Measurements from ENCODE around the gene GFER.

Gene GFER

DNA sequence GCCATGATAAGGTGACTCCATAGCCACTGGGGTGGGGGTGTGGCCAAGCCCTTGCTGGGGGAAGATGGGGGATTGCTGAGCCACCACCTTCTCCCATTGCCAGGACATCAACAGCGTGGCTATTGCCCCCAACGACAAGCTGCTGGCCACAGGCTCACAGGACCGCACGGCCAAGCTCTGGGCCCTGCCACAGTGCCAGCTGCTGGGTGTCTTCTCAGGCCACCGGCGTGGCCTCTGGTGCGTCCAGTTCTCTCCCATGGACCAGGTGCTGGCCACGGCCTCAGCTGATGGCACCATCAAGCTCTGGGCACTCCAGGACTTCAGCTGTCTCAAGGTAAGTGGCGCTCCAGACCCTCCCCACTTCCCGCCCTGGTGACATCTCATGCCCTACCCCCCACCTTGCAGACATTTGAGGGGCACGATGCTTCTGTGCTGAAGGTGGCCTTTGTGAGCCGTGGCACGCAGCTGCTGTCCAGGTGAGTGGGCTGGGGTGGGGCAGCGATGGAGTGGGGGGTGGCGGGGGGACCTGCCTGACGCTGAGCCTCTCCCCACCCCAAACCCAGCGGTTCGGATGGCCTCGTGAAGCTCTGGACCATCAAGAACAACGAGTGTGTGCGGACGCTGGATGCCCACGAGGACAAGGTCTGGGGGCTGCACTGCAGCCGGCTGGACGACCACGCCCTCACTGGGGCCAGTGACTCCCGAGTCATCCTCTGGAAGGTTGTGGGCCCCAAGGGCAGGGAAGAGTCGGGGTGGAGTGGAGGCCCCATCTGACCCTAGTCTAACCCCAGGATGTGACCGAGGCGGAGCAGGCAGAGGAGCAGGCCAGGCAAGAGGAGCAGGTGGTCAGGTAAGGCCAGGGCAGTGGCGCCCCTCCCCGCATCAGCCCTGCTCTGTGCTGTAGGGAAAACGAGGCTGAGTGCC is 6.8 kb upstream of the GFER start:
- POLR2A ChIA-PET: interaction anchor here (0.6 to 10.1 kb wide), 4 partner anchors 12 to 1337 kb away, joined by 3 to 76 read pairs (median 4); partner anchors contain the start of genes RPS2 and TRAF7
- no peaks in the 10 kb centered on the region for H3K4me1 ChIP-seq (ENCODE audit: control insufficient read depth, insufficient read depth, low read length)
- H3K4me3 ChIP-seq (ENCODE audit: low read depth, low read length): no peak overlapping the region
- H3K36me3 ChIP-seq (ENCODE audit: control insufficient read depth in 2 of 2, insufficient read depth in 1 of 2, low read length in 2 of 2): peaks cover 0 to 59% of the 10 kb centered on the region in 2 experiments; a peak in 1 of 3 replicates
- CTCF ChIA-PET: interaction anchor here (0.6 kb wide), 1 partner anchor 164 kb away, joined by 3 read pairs; no protein-coding TSS in a partner anchor
- TF ChIP-seq ZNF621 (tag by site-specific recombination; IDR thresholded peaks at IDR 0.05): no peak
- TF ChIP-seq PRDM1 (tag by site-specific recombination; IDR thresholded peaks at IDR 0.05): no peak
- TF ChIP-seq REPIN1 (tag by site-specific recombination; IDR thresholded peaks at IDR 0.05; ENCODE audit: low read depth): no peak
- no peak for TF ChIP-seq ZNF707 (tag by site-specific recombination; IDR thresholded peaks at IDR 0.05)
- TF ChIP-seq ZBTB8A (tag by site-specific recombination; IDR thresholded peaks at IDR 0.05): no peak
- no peak for TF ChIP-seq ZNF521 (tag by site-specific recombination; IDR thresholded peaks at IDR 0.05)
- no peak for TF ChIP-seq ZNF133 (tag by site-specific recombination; IDR thresholded peaks at IDR 0.05)
- H3K9me3 ChIP-seq (ENCODE audit: control insufficient read depth, insufficient read depth, low read depth, low read length): no peaks in the 10 kb centered on the region
- H3K27ac ChIP-seq (ENCODE audit: extremely low read depth, low read depth, low read length): no peak overlapping the region

GRCh38 chr16:1977875-1978268 is 6.1 kb upstream of the GFER start:
- TF ChIP-seq, protein P1, sequence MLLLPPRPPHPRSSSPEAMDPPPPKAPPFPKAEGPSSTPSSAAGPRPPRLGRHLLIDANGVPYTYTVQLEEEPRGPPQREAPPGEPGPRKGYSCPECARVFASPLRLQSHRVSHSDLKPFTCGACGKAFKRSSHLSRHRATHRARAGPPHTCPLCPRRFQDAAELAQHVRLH (tag by site-specific recombination; IDR thresholded peaks at IDR 0.05): no peak
- TF ChIP-seq ZNF610 (tag by site-specific recombination; IDR thresholded peaks at IDR 0.05; ENCODE audit: borderline replicate concordance): no peak
- no peak for TF ChIP-seq ZSCAN4 (tag by site-specific recombination; IDR thresholded peaks at IDR 0.05)
- TF ChIP-seq ZNF214 (tag by site-specific recombination; IDR thresholded peaks at IDR 0.05; ENCODE audit: borderline replicate concordance): no peak
- no peak for TF ChIP-seq ZNF423 (tag by site-specific recombination; IDR thresholded peaks at IDR 0.05)
- TF ChIP-seq ZNF658 (tag by site-specific recombination; IDR thresholded peaks at IDR 0.05): no peak
- no peak for TF ChIP-seq ZNF560 (tag by site-specific recombination; IDR thresholded peaks at IDR 0.05; ENCODE audit: borderline replicate concordance)
- TF ChIP-seq YY2 (tag by site-specific recombination; IDR thresholded peaks at IDR 0.05): no peak
- no peak for TF ChIP-seq ZNF768 (tag by site-specific recombination; IDR thresholded peaks at IDR 0.05)
- no peak for TF ChIP-seq ZNF274 (IDR thresholded peaks at IDR 0.05; ENCODE audit: low read length)
- no peak for TF ChIP-seq ZNF274 (tag by site-specific recombination; IDR thresholded peaks at IDR 0.05; ENCODE audit: borderline replicate concordance)
- TF ChIP-seq HOXC10 (CRISPR knock-in tag; IDR thresholded peaks at IDR 0.05): no peak
- H3K27ac ChIP-seq (ENCODE audit: extremely low read depth, low read depth, low read length): no peak overlapping the region
- CTCF ChIA-PET: no interaction called here
- H3K36me3 ChIP-seq (ENCODE audit: control insufficient read depth in 2 of 2, insufficient read depth in 1 of 2, low read length in 2 of 2): peaks cover 0 to 59% of the 10 kb centered on the region in 2 experiments; a peak in 1 of 3 replicates
- H3K4me1 ChIP-seq (ENCODE audit: control insufficient read depth, insufficient read depth, low read length): peaks cover under 1% of the 10 kb centered on the region; the same call in 1 of the 2 replicates
- H3K9me3 ChIP-seq (ENCODE audit: control insufficient read depth, insufficient read depth, low read depth, low read length): no peaks in the 10 kb centered on the region
- no peak overlapping the region for H3K4me3 ChIP-seq (ENCODE audit: low read depth, low read length)
- POLR2A ChIA-PET: interaction anchor here (0.6 to 10.1 kb wide), 3 partner anchors 13 to 1338 kb away, joined by 4 to 76 read pairs (median 4); partner anchors contain the start of gene RPS2

GRCh38 chr16:1978476-1979120 is 5.4 kb upstream of the GFER start:
- ChIA-PET POLR2A (interaction anchor here (0.6 to 10.1 kb wide), 4 partner anchors 13 to 196 kb away, joined by 3 to 76 read pairs (median 6); partner anchors contain the start of genes NUBP2, RPS2 and SPSB3), CTCF (interaction anchor here (0.6 to 0.7 kb wide), 2 partner anchors 8 to 114 kb away, joined by 3 to 6 read pairs; no protein-coding TSS in a partner anchor)
- H3K4me3 ChIP-seq (ENCODE audit: low read depth, low read length): no peak overlapping the region
- peaks cover 4% of the 10 kb centered on the region; the same call in 1 of the 2 replicates for H3K4me1 ChIP-seq (ENCODE audit: control insufficient read depth, insufficient read depth, low read length)
- TF ChIP-seq KLF8 (tag by site-specific recombination; IDR thresholded peaks at IDR 0.05) (peak; percentile 38), ZNF341 (tag by site-specific recombination; IDR thresholded peaks at IDR 0.05; ENCODE audit: low read depth) (0 out of 2 replicates have a peak, but pooled peaks have one; percentile 16), KLF9 (tag by site-specific recombination; IDR thresholded peaks at IDR 0.05; ENCODE audit: low read depth) (peak; percentile 50), ZNF670 (tag by site-specific recombination; IDR thresholded peaks at IDR 0.05; ENCODE audit: low read depth) (no peak)
- peaks cover 0 to 59% of the 10 kb centered on the region in 2 experiments; a peak in 1 of 3 replicates for H3K36me3 ChIP-seq (ENCODE audit: control insufficient read depth in 2 of 2, insufficient read depth in 1 of 2, low read length in 2 of 2)
- no peaks in the 10 kb centered on the region for H3K9me3 ChIP-seq (ENCODE audit: control insufficient read depth, insufficient read depth, low read depth, low read length)
- no peak overlapping the region for H3K27ac ChIP-seq (ENCODE audit: extremely low read depth, low read depth, low read length)
